HepG2 (cell line): ENCODE results near the gene PRCP. TPM values are rescaled to one million over a fixed set of nuclear protein-coding genes. Genes with fewer than 3 reads are reported as not detected.

Source experiments
- BCLAF1 ChIP-seq: fragments of 450-650 bp; IDR thresholded peaks from 2 replicates; pipeline ENCODE4 v1.6.1; 2017; ENCODE audit warnings: mild to moderate bottlenecking
- EP300 ChIP-seq, 3 experiments: sonication (generic) in 1 of 3; formaldehyde crosslinking in 1 of 3; IDR thresholded peaks; 2 replicates each; pipeline versions ENCODE4 v1.5.1 to v1.6.1; 2011 to 2020; ENCODE audit warnings: low read depth in 2 of 3, low read length in 2 of 3, borderline replicate concordance in 1 of 3, improper control_type of control experiment in 1 of 3, mild to moderate bottlenecking in 1 of 3, missing genetic modification reagents in 1 of 3, moderate library complexity in 1 of 3
- FOSL2 ChIP-seq: sonication (generic); formaldehyde crosslinking; IDR thresholded peaks from 2 replicates; pipeline ENCODE4 v1.4.0; 2020; ENCODE audit warnings: missing genetic modification reagents
- FOXA3 ChIP-seq: IDR thresholded peaks from 2 replicates; pipeline ENCODE4 v1.6.1; 2016; ENCODE audit warnings: missing genetic modification reagents, missing compliant biosample characterization
- GATAD1 ChIP-seq: IDR thresholded peaks from 2 replicates; pipeline ENCODE4 v1.6.1; 2016; ENCODE audit warnings: missing genetic modification reagents, missing compliant biosample characterization
- ISL2 ChIP-seq: sonication (generic); formaldehyde crosslinking; IDR thresholded peaks from 2 replicates; pipeline ENCODE4 v1.5.0; 2020; ENCODE audit warnings: missing genetic modification reagents
- MLXIP ChIP-seq: sonication (generic); formaldehyde crosslinking; IDR thresholded peaks from 2 replicates; pipeline ENCODE4 v1.9.0; 2021; ENCODE audit warnings: missing genetic modification reagents, borderline replicate concordance
- SRF ChIP-seq: IDR thresholded peaks from 2 replicates; pipeline ENCODE4 v1.6.1; 2011; ENCODE audit warnings: mild to moderate bottlenecking, low read depth, low read length, moderate library complexity
- THAP11 ChIP-seq: IDR thresholded peaks from 2 replicates; pipeline ENCODE4 v1.6.1; 2016; ENCODE audit warnings: missing biosample characterization, missing genetic modification reagents
- THRA ChIP-seq: sonication (generic); formaldehyde crosslinking; IDR thresholded peaks from 2 replicates; pipeline ENCODE4 v1.4.0; 2020; ENCODE audit warnings: missing genetic modification reagents, borderline replicate concordance
- ZKSCAN1 ChIP-seq: fragments of 150-350 bp; IDR thresholded peaks from 2 replicates; pipeline ENCODE4 v1.6.1; 2014; ENCODE audit warnings: low read length
- ZNF644 ChIP-seq: IDR thresholded peaks from 2 replicates; pipeline ENCODE4 v1.6.1; 2016; ENCODE audit warnings: low read depth
- polyA plus RNA-seq, 8 experiments: library from polyadenylated mRNA; depleted of rRNA in 3 of 8; stranded (reverse) in 7 of 8; unstranded in 1 of 8; fragments of >200 nt; fragmentation: Illumina TruSeq in 4 of 8; extraction: Trizol in 4 of 8; gene quantifications; 2 replicates each; pipeline versions ENCODE4 v1.2.1 to v1.2.3, GENCODE V29; 2011 to 2016; ENCODE audit warnings: low read depth in 4 of 8, missing spikeins in 1 of 8, mixed read lengths in 1 of 8; ENCODE audit not compliant: insufficient read depth in 1 of 8
- total RNA-seq, 5 experiments: library from RNA; depleted of rRNA; stranded (reverse); fragments of >200 nt; fragmentation: Illumina TruSeq; extraction: Trizol; gene quantifications; 2 replicates each; pipeline ENCODE4 v1.2.3, GENCODE V29; 2016; ENCODE audit warnings: low read depth in 1 of 5
- TF ChIP-seq, protein P1 (sequence below): IDR thresholded peaks from 2 replicates; pipeline ENCODE4 v1.4.0; 2020; ENCODE audit warnings: mild to moderate bottlenecking, missing genetic modification reagents

Gene PRCP
- total and polyA plus RNA-seq, 2 of the 13 experiments (the other 11 are each of a cell fraction or from before 2014, with no cell fraction given) = 84.2 to 105 TPM

DNA sequence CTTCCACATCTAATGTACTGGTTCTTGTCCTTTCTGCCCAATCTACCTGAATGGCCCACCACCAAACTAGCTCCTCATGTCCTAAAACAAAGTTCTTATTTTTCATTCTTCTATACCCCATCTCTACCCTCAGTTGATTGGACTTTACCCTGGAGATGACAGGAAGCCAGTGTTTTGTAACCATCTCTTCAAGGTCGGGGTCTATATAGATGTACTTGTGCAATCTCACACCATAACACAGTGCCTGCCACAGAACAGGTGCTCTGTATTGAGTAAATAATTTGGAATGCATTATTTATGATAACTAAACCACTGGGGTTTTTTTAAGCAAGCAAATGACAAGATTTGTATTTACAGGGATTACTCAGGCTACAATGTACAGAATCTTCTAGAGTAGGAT, 89.9 kb downstream of the PRCP start (continued):
- TF ChIP-seq EP300 (IDR thresholded peaks at IDR 0.05; ENCODE audit: low read depth in 2 of 2, low read length in 2 of 2) (peak in 1 of 2 experiments; percentile 83; a peak in 2 of 4 replicates), EP300 (CRISPR knock-in tag; IDR thresholded peaks at IDR 0.05; ENCODE audit: borderline replicate concordance) (no peak), MLXIP (no peak), SRF (no peak), ZKSCAN1 (no peak), THAP11 (CRISPR knock-in tag) (peak; percentile 49; the same call in 1 of the 2 replicates), BCLAF1 (no peak), THRA (CRISPR knock-in tag) (peak; percentile 59; the same call in 1 of the 2 replicates), FOXA3 (CRISPR knock-in tag) (peak; percentile 66; the same call in 1 of the 2 replicates), GATAD1 (CRISPR knock-in tag) (0 out of 2 replicates have a peak, but pooled peaks have one; percentile 43), FOSL2 (CRISPR knock-in tag) (peak; percentile 52; the same call in 1 of the 2 replicates), ZNF644 (CRISPR knock-in tag) (peak; percentile 72), ISL2 (CRISPR knock-in tag) (peak; percentile 42; the same call in 1 of the 2 replicates)
- TF ChIP-seq, protein P1, sequence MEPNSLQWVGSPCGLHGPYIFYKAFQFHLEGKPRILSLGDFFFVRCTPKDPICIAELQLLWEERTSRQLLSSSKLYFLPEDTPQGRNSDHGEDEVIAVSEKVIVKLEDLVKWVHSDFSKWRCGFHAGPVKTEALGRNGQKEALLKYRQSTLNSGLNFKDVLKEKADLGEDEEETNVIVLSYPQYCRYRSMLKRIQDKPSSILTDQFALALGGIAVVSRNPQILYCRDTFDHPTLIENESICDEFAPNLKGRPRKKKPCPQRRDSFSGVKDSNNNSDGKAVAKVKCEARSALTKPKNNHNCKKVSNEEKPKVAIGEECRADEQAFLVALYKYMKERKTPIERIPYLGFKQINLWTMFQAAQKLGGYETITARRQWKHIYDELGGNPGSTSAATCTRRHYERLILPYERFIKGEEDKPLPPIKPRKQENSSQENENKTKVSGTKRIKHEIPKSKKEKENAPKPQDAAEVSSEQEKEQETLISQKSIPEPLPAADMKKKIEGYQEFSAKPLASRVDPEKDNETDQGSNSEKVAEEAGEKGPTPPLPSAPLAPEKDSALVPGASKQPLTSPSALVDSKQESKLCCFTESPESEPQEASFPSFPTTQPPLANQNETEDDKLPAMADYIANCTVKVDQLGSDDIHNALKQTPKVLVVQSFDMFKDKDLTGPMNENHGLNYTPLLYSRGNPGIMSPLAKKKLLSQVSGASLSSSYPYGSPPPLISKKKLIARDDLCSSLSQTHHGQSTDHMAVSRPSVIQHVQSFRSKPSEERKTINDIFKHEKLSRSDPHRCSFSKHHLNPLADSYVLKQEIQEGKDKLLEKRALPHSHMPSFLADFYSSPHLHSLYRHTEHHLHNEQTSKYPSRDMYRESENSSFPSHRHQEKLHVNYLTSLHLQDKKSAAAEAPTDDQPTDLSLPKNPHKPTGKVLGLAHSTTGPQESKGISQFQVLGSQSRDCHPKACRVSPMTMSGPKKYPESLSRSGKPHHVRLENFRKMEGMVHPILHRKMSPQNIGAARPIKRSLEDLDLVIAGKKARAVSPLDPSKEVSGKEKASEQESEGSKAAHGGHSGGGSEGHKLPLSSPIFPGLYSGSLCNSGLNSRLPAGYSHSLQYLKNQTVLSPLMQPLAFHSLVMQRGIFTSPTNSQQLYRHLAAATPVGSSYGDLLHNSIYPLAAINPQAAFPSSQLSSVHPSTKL (CRISPR knock-in tag) = peak; percentile 94
